OCI-LY3 (cell line): ENCODE data around the gene TACC3.
"Not testable (repeated sequence)": the region's sequence is repeated elsewhere in the genome, so short reads cannot be mapped to it uniquely, and the experiment has no call there.

Source experiments
- H2AFZ ChIP-seq: fragments of 200-600, 300-600 bp; shearing (Covaris generic); 2 replicates; pipeline ENCODE4 v1.6.0; 2014; ENCODE audit warnings: antibody characterized with exemption, low read depth, low read length
- H3K27ac ChIP-seq: fragments of 200-600, 300-600 bp; sonication (generic); 2 replicates; pipeline ENCODE4 v1.5.1; 2014; ENCODE audit warnings: mild to moderate bottlenecking, low read length, moderate library complexity, mixed read lengths
- H3K27me3 ChIP-seq: fragments of 200-600, 300-600 bp; sonication (generic); 2 replicates; pipeline ENCODE4 v1.6.1; 2014; ENCODE audit warnings: low read depth, low read length, mixed read lengths
- H3K36me3 ChIP-seq: fragments of 200-600, 300-600 bp; sonication (generic); replicated peaks from 2 replicates; pipeline ENCODE3; 2014; ENCODE audit warnings: low read depth, low read length, mixed read lengths
- H3K4me1 ChIP-seq: fragments of 300-600, 200-600 bp; sonication (generic); 2 replicates; pipeline ENCODE4 v1.6.1; 2014; ENCODE audit warnings: low read length, mixed read lengths
- H3K4me2 ChIP-seq: fragments of 200-600, 300-600 bp; sonication (generic); 2 replicates; pipeline ENCODE4 v1.6.1; 2014; ENCODE audit warnings: low read length, mixed read lengths
- H3K4me3 ChIP-seq: fragments of 300-600, 200-600 bp; sonication (generic); 2 replicates; pipeline ENCODE4 v1.5.1; 2014; ENCODE audit warnings: antibody characterized with exemption, mild to moderate bottlenecking, low read length, moderate library complexity
- H3K79me2 ChIP-seq: fragments of 300-600, 200-600 bp; shearing (Covaris generic); 2 replicates; pipeline ENCODE4 v1.6.1; 2014; ENCODE audit warnings: mild to moderate bottlenecking, low read length, mixed read lengths
- H3K9ac ChIP-seq: fragments of 300-600, 200-600 bp; shearing (Covaris generic); 2 replicates; pipeline ENCODE4 v1.6.0; 2014; ENCODE audit warnings: mild to moderate bottlenecking, low read length, moderate library complexity
- H3K9me3 ChIP-seq: fragments of 200-600, 300-600 bp; shearing (Covaris generic); 2 replicates; pipeline ENCODE4 v1.6.1; 2014; ENCODE audit warnings: low read length, mixed read lengths; ENCODE audit not compliant: insufficient read depth
- H4K20me1 ChIP-seq: fragments of 200-600, 300-600 bp; sonication (generic); 2 replicates; pipeline ENCODE4 v1.6.1; 2016; ENCODE audit warnings: low read length, mixed read lengths; ENCODE audit not compliant: insufficient read depth
- EZH2phosphoT487 ChIP-seq: fragments of 200-600 bp; shearing (Covaris generic); IDR thresholded peaks from 2 replicates; pipeline ENCODE4 v1.6.1; 2018; ENCODE audit warnings: antibody characterized with exemption, mixed run types, low read depth
- TF ChIP-seq, protein P1 (sequence below): fragments of 200-600, 300-600 bp; sonication (generic); IDR thresholded peaks from 2 replicates; pipeline ENCODE4 v1.5.1; 2014; ENCODE audit warnings: antibody characterized with exemption, low read length, low read depth

The TACC3 gene

DNA sequence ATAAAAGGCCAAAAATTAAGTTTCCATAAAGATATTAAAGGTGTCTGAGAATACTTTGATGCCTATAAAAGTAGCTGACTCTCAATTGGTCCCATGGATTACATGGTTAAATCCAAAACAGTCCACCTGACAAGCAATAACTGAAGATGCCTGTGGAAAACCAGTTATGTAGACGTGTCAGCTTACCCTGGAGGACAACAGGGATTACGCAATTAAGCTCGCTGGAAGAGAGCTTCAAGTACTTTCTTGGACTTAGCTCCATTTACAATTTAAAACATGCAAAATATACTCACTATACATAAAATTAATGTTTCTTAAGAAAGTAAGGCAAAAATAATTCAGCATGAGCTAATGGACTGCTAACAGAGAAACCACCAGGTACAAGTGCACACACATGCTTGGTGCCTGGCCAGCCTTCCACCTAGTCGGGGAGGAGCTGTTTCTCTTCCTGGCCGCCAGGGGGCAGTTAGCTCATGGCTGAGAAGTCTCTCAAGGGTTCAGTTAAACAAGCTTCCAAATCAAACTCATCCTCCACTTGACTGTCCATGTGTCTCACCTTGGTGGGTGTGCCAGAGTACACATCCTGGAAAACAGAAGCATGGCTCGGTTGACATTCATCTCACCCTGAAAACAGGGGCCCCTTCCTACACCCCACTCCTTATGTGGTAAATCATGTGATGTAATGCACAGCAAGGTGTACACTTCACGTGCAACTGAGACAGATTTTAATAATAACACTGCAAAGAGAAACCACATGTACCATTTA lies 28.0 kb upstream of the TACC3 start:
- Histone ChIP-seq H3K27ac (no peak overlapping the region), H3K4me1 (no peaks in the 10 kb centered on the region), H4K20me1 (peaks cover 38% of the 10 kb centered on the region), H3K36me3 (peaks cover 60% of the 10 kb centered on the region), H2AFZ (no peak overlapping the region), H3K79me2 (peaks cover 18% of the 10 kb centered on the region), H3K9me3 (no peaks in the 10 kb centered on the region), H3K4me3 (no peak overlapping the region), H3K4me2 (no peak overlapping the region), H3K9ac (no peak overlapping the region), H3K27me3 (no peaks in the 10 kb centered on the region)
- TF ChIP-seq, protein P1, sequence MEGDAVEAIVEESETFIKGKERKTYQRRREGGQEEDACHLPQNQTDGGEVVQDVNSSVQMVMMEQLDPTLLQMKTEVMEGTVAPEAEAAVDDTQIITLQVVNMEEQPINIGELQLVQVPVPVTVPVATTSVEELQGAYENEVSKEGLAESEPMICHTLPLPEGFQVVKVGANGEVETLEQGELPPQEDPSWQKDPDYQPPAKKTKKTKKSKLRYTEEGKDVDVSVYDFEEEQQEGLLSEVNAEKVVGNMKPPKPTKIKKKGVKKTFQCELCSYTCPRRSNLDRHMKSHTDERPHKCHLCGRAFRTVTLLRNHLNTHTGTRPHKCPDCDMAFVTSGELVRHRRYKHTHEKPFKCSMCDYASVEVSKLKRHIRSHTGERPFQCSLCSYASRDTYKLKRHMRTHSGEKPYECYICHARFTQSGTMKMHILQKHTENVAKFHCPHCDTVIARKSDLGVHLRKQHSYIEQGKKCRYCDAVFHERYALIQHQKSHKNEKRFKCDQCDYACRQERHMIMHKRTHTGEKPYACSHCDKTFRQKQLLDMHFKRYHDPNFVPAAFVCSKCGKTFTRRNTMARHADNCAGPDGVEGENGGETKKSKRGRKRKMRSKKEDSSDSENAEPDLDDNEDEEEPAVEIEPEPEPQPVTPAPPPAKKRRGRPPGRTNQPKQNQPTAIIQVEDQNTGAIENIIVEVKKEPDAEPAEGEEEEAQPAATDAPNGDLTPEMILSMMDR, result peak; percentile 87
- TF ChIP-seq EZH2phosphoT487, result no peak

DNA sequence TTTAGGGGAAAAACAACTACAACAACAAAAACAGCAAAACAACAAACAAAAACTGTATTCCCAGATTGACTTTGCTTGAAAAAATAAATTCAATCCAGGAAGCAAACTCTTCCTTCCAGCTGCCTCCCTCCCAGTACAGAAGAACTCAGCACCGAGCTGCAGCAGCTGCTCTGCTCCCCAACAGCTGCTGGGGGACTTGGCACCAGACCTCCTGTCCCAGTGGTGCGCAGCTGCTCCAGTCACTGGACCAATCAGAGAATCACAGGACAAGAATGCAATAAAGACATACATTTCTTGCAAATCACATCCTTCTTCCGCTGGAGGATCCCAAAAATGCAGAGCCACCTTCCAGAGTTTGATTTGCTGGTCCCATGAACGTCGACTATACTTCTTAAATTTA lies 25.4 kb upstream of the TACC3 start:
- H2AFZ ChIP-seq, result no peak overlapping the region
- H4K20me1 ChIP-seq, result peaks cover 54% of the 10 kb centered on the region
- no peak overlapping the region for H3K4me3 ChIP-seq
- no peak overlapping the region for H3K9ac ChIP-seq
- H3K4me2 ChIP-seq, result no peak overlapping the region
- peaks cover 71% of the 10 kb centered on the region for H3K36me3 ChIP-seq
- H3K27me3 ChIP-seq, result no peaks in the 10 kb centered on the region
- TF ChIP-seq, protein P1, result no peak
- TF ChIP-seq EZH2phosphoT487, result no peak
- peaks cover 41% of the 10 kb centered on the region for H3K79me2 ChIP-seq
- no peak overlapping the region for H3K27ac ChIP-seq
- H3K4me1 ChIP-seq, result no peaks in the 10 kb centered on the region
- no peaks in the 10 kb centered on the region for H3K9me3 ChIP-seq

DNA sequence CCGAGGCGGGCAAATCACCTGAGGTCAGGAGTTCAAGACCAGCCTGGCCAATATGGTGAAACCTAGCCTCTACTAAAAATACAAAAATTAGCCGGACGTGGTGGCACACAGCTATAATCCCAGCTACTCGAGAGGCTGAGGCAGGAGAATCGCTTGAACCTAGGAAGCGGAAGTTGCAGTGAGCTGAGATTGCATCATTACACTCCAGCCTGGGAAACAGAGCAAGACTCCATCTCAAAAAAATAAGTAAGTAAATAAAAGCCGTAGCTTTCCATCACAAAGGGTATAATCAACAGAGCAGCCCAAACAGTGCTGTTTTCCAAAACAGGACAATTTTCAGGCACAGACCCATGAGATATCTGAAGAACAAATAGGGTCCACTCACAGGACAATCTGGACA lies 19.6 kb upstream of the TACC3 start:
- H3K9me3 ChIP-seq, H3K27ac ChIP-seq, H3K9ac ChIP-seq, H3K27me3 ChIP-seq, H3K4me3 ChIP-seq, H3K4me2 ChIP-seq, H2AFZ ChIP-seq, H3K4me1 ChIP-seq: not testable (repeated sequence)
- Histone ChIP-seq H4K20me1 (peaks cover 76% of the 10 kb centered on the region), H3K79me2 (peaks cover 87% of the 10 kb centered on the region), H3K36me3 (peaks cover 69% of the 10 kb centered on the region)

DNA sequence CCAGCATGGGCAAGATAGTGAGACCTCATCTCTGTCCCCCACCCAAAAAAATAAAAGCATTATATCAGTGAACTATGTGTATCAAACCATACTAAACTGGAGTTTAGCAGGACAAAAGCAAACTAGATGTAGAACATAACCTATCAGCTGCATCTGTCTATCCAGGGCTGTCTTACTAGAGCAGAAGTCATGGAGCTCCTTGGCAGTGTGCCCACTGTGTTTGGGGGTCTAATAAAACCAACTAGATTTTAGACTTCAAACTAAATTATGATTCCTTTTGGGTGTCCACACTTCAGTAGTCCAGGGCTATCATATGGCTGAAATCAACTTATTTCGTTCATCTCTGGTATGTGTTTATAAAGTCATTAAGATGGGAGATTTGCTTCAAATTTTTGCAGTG lies 17.5 kb upstream of the TACC3 start:
- Histone ChIP-seq H3K27me3 (no peaks in the 10 kb centered on the region), H4K20me1 (peaks cover 90% of the 10 kb centered on the region), H3K36me3 (peaks cover 68% of the 10 kb centered on the region)

More for the DNA sequence above, 17.5 kb upstream of the TACC3 start:
- H3K4me2 ChIP-seq, result no peak overlapping the region
- TF ChIP-seq EZH2phosphoT487, result no peak
- TF ChIP-seq, protein P1, result no peak
- H3K4me3 ChIP-seq, result no peak overlapping the region
- H3K4me1 ChIP-seq, result peaks cover 4% of the 10 kb centered on the region; the same call in 1 of the 2 replicates
- H3K27ac ChIP-seq, result no peak overlapping the region
- no peak overlapping the region for H3K9ac ChIP-seq
- no peaks in the 10 kb centered on the region for H3K9me3 ChIP-seq
- H3K79me2 ChIP-seq, result peaks cover 97% of the 10 kb centered on the region
- no peak overlapping the region for H2AFZ ChIP-seq
